Panc1 (cell line): ENCODE measurements around the gene AGPS. TPM values are rescaled to one million over a fixed set of nuclear protein-coding genes. Genes with fewer than 3 reads are reported as not detected.

Source experiments
- ATAC-seq: fragments of 200-7000 bp; cut with Tn5 transposase; 2 replicates; pipeline ENCODE4 v1.9.1; 2020; ENCODE audit warnings: mild to moderate bottlenecking, moderate library complexity
- BruUV-seq: library from RNA; stranded (reverse); fragments of 400-500 nt; replicated peaks from 2 replicates; lab custom pipeline; 2021; lab: Mats Ljungman, UMichigan
- CTCF ChIA-PET: fragments of 300-600 bp; sonication (Branson Sonifier 250); formaldehyde crosslinking; loops from one replicate; lab custom pipeline; 2022; ENCODE audit warnings: antibody characterized with exemption; lab: Charles Lee
- POLR2A ChIA-PET: fragments of 300-600 bp; sonication (Branson Sonifier 250); formaldehyde crosslinking; loops from one replicate; lab custom pipeline; 2022; ENCODE audit warnings: antibody characterized with exemption; lab: Charles Lee
- DNase-seq: peaks from one replicate; pipeline ENCODE4 v3.0.0-alpha.2; 2010; ENCODE audit warnings: low read depth, low spot score
- H3K27ac ChIP-seq: 2 replicates; pipeline ENCODE4 v1.5.1; 2011; ENCODE audit warnings: mild to moderate bottlenecking, low read length, inconsistent platforms
- H3K27me3 ChIP-seq: fragments of 200-500 bp; sonication (Bioruptor generic); 2 replicates; pipeline ENCODE4 v1.6.0; 2014; ENCODE audit warnings: low read length, inconsistent platforms; ENCODE audit not compliant: control insufficient read depth, insufficient read depth
- H3K36me3 ChIP-seq: fragments of 200-500 bp; sonication (Bioruptor generic); 2 replicates; pipeline ENCODE4 v1.5.1; 2014; ENCODE audit warnings: inconsistent platforms, mild to moderate bottlenecking, low read length, moderate library complexity; ENCODE audit not compliant: control insufficient read depth, insufficient read depth
- H3K4me1 ChIP-seq: 2 replicates; pipeline ENCODE4 v1.5.1; 2011; ENCODE audit warnings: inconsistent platforms, mild to moderate bottlenecking, low read length, moderate library complexity; ENCODE audit not compliant: control insufficient read depth, insufficient read depth
- H3K4me3 ChIP-seq, 2 experiments: 2 replicates each; pipeline ENCODE4 v1.5.1; 2011 to 2012; ENCODE audit warnings: low read depth in 2 of 2, low read length in 2 of 2, mild to moderate bottlenecking in 2 of 2, inconsistent platforms in 1 of 2, moderate library complexity in 1 of 2
- H3K9me3 ChIP-seq: fragments of 200-500 bp; sonication (Bioruptor generic); 2 replicates; pipeline ENCODE4 v1.5.1; 2014; ENCODE audit warnings: low read depth, mild to moderate bottlenecking, inconsistent platforms, low read length, moderate library complexity; ENCODE audit not compliant: control insufficient read depth, insufficient read depth
- POLR2AphosphoS5 ChIP-seq: IDR thresholded peaks from 2 replicates; pipeline ENCODE4 v1.6.1; 2012; ENCODE audit warnings: mild to moderate bottlenecking, low read depth, low read length, moderate library complexity
- SIN3A ChIP-seq: IDR thresholded peaks from 2 replicates; pipeline ENCODE4 v1.6.1; 2012; ENCODE audit warnings: low read depth, mild to moderate bottlenecking, low read length, moderate library complexity, borderline replicate concordance; ENCODE audit not compliant: insufficient read depth
- TCF7L2 ChIP-seq: IDR thresholded peaks from 2 replicates; pipeline ENCODE4 v1.6.1; 2011; ENCODE audit warnings: mild to moderate bottlenecking, low read depth, low read length, inconsistent platforms
- in situ Hi-C: cut with HindIII; loops from 2 replicates; pipeline ENCODE4 v1.10.0; 2016; ENCODE audit warnings: low sequenced_read_pairs, low pct_unique_long_range_greater_than_20kb
- intact Hi-C: fragments of 100-400 bp; cut with micrococcal nuclease; formaldehyde crosslinking; loops from one replicate; pipeline ENCODE4 v1.10.0; 2022; ENCODE audit not compliant: unreplicated experiment
- total RNA-seq: library from RNA; stranded (reverse); gene quantifications from one replicate; pipeline ENCODE4 v1.2.1, GENCODE V29; 2021; ENCODE audit not compliant: unreplicated experiment
- TF ChIP-seq, protein P1 (sequence below), 2 experiments: IDR thresholded peaks; 2 replicates each; pipeline ENCODE4 v1.6.1; 2011 to 2012; ENCODE audit warnings: low read depth in 2 of 2, control low read depth in 1 of 2, low read length in 1 of 2, mild to moderate bottlenecking in 1 of 2, moderate library complexity in 1 of 2; ENCODE audit not compliant: insufficient read depth in 1 of 2
- TF ChIP-seq, protein P2 (sequence below): fragments of 450-650 bp; IDR thresholded peaks from 2 replicates; pipeline ENCODE4 v1.5.1; 2017; ENCODE audit warnings: mild to moderate bottlenecking

Gene AGPS
- total RNA-seq, 1 experiment from 2014 or later = 68.7 TPM

DNA sequence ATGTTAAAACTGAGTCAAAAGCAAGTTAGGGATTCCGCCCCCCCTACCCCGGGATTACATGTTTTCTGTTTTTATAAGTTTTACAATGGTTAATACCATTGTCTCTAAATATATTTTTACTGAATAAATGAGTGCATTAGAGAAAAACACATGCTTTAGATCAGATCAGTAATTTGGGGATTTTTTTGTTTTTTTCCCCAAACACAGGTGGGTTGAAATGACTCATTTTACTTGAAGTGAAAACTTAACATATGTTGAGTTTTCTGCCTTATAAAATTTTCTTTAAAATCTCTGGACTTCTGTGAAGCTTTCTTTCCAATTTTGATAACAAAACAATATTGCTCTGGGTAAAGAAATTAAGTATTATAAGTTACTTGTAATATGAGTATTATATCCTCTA lies 114.4 kb downstream of the AGPS start:
- ChIA-PET POLR2A (no interaction called here), CTCF (no interaction called here)
- no peaks in the 10 kb centered on the region for H3K27me3 ChIP-seq
- DNase-seq = no peak
- in situ Hi-C loops (no loop called here), intact Hi-C loops (no loop called here)
- H3K4me3 ChIP-seq = no peak overlapping the region
- H3K9me3 ChIP-seq = no peaks in the 10 kb centered on the region
- no peak overlapping the region for H3K27ac ChIP-seq
- no peaks in the 10 kb centered on the region for H3K4me1 ChIP-seq
- no TSS peak for BruUV-seq
- ATAC-seq = no peak
- H3K36me3 ChIP-seq = no peaks in the 10 kb centered on the region; the same call in 1 of the 2 replicates
- TF ChIP-seq, protein P1, sequence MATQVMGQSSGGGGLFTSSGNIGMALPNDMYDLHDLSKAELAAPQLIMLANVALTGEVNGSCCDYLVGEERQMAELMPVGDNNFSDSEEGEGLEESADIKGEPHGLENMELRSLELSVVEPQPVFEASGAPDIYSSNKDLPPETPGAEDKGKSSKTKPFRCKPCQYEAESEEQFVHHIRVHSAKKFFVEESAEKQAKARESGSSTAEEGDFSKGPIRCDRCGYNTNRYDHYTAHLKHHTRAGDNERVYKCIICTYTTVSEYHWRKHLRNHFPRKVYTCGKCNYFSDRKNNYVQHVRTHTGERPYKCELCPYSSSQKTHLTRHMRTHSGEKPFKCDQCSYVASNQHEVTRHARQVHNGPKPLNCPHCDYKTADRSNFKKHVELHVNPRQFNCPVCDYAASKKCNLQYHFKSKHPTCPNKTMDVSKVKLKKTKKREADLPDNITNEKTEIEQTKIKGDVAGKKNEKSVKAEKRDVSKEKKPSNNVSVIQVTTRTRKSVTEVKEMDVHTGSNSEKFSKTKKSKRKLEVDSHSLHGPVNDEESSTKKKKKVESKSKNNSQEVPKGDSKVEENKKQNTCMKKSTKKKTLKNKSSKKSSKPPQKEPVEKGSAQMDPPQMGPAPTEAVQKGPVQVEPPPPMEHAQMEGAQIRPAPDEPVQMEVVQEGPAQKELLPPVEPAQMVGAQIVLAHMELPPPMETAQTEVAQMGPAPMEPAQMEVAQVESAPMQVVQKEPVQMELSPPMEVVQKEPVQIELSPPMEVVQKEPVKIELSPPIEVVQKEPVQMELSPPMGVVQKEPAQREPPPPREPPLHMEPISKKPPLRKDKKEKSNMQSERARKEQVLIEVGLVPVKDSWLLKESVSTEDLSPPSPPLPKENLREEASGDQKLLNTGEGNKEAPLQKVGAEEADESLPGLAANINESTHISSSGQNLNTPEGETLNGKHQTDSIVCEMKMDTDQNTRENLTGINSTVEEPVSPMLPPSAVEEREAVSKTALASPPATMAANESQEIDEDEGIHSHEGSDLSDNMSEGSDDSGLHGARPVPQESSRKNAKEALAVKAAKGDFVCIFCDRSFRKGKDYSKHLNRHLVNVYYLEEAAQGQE (IDR thresholded peaks at IDR 0.05; ENCODE audit: insufficient read depth in 1 of 2, low read depth in 2 of 2, low read length in 1 of 2) = no peak
- no peak for TF ChIP-seq TCF7L2
- TF ChIP-seq, protein P2, sequence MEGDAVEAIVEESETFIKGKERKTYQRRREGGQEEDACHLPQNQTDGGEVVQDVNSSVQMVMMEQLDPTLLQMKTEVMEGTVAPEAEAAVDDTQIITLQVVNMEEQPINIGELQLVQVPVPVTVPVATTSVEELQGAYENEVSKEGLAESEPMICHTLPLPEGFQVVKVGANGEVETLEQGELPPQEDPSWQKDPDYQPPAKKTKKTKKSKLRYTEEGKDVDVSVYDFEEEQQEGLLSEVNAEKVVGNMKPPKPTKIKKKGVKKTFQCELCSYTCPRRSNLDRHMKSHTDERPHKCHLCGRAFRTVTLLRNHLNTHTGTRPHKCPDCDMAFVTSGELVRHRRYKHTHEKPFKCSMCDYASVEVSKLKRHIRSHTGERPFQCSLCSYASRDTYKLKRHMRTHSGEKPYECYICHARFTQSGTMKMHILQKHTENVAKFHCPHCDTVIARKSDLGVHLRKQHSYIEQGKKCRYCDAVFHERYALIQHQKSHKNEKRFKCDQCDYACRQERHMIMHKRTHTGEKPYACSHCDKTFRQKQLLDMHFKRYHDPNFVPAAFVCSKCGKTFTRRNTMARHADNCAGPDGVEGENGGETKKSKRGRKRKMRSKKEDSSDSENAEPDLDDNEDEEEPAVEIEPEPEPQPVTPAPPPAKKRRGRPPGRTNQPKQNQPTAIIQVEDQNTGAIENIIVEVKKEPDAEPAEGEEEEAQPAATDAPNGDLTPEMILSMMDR = no peak

DNA sequence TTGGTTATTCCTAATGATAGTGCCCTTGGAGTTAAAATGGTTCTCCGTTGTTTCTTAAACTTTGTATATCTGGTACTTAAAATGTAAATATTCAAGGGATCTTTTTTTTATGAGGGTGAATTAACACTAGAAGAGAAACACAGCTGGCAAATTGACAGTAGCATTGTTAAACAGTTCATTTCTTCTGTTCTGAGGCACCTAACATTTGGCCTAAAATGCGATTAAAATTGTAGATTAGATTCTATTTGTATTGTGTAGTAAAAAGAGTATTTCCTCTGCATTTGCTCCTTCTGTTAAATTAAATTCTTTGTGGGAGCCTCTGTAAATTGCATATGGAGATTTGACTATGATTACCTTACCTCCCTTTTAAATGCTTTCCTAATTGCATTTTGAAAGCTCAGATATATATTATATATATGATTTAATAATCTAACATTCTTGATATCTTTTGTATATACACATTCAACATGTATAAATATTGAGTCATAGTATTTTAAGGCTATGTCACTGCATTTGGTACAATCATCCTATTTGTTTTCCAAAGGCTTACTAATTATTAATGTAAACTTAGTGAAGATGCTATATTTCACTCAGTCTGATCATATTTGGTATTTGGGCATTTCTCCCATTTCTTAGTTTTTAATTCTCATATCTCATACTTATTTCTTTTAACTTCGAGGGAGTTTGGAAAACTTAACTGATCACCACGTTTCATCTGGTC lies 124.4 kb downstream of the AGPS start:
- in situ Hi-C loops (no loop called here), intact Hi-C loops (no loop called here)
- H3K4me3 ChIP-seq = no peak overlapping the region
- DNase-seq (no peak), ATAC-seq (no peak)
- BruUV-seq = no TSS peak
- peaks cover 5% of the 10 kb centered on the region; the same call in 1 of the 2 replicates for H3K36me3 ChIP-seq
- TF ChIP-seq, protein P1 (IDR thresholded peaks at IDR 0.05; ENCODE audit: insufficient read depth in 1 of 2, low read depth in 2 of 2, low read length in 1 of 2) = no peak
- TF ChIP-seq TCF7L2 (no peak), SIN3A (no peak), POLR2AphosphoS5 (no peak)
- TF ChIP-seq, protein P2 = no peak
- ChIA-PET CTCF (no interaction called here), POLR2A (no interaction called here)
- H3K9me3 ChIP-seq = no peaks in the 10 kb centered on the region
- no peaks in the 10 kb centered on the region for H3K4me1 ChIP-seq
- no peak overlapping the region for H3K27ac ChIP-seq
- no peaks in the 10 kb centered on the region for H3K27me3 ChIP-seq
